ENCODE results near the gene CAMK1D. TPM values are rescaled to one million over a fixed set of nuclear protein-coding genes. Genes with fewer than 3 reads are reported as not detected.

CAMK1D gene
- 3.1 and 8.0 TPM in 2 replicates for polyA plus RNA-seq

GRCh38 chr10:12348870-12349628, at the start of gene CAMK1D:
CAMK1D (plus strand) TSS chr10:12349547.

Other genes starting within 250 kb of the CAMK1D start
- 36.1 and 44.2 TPM in 2 replicates for gene SEC61A2, start 219.9 kb upstream of the CAMK1D start, polyA plus RNA-seq
- gene NUDT5, start 153.7 kb upstream of the CAMK1D start, polyA plus RNA-seq: 60.5 and 77.6 TPM in 2 replicates
- 96.9 and 166 TPM in 2 replicates for gene CDC123, start 153.4 kb upstream of the CAMK1D start, polyA plus RNA-seq